RWPE1 (cell line): ENCODE data around the gene RASA3.
"Not testable (repeated sequence)": the region's sequence is repeated elsewhere in the genome, so short reads cannot be mapped to it uniquely, and the experiment has no call there.

ENCODE experiments used
- CTCF ChIA-PET: fragments of 350-600 bp; sonication (Branson Sonifier 250); formaldehyde crosslinking; extraction: SDS; loops from one replicate; lab custom pipeline; 2021; lab: Yijun Ruan, JAX
- POLR2A ChIA-PET: fragments of 400-600 bp; formaldehyde crosslinking; extraction: SDS; loops from one replicate; lab custom pipeline; 2020; ENCODE audit warnings: antibody characterized with exemption; ENCODE audit not compliant: low non-redundant PET; lab: Yijun Ruan, JAX
- DNase-seq: peaks from one replicate; pipeline ENCODE4 v3.0.0; 2012; ENCODE audit warnings: low spot score
- H3K27ac ChIP-seq: fragments of 450-650 bp; 2 replicates; pipeline ENCODE4 v1.5.1; 2017
- TF ChIP-seq, protein P1 (sequence below): fragments of 450-650 bp; conservative IDR thresholded peaks from 2 replicates; pipeline ENCODE4 v1.5.1; 2017; ENCODE audit warnings: low read depth, mild to moderate bottlenecking

The RASA3 gene

DNA sequence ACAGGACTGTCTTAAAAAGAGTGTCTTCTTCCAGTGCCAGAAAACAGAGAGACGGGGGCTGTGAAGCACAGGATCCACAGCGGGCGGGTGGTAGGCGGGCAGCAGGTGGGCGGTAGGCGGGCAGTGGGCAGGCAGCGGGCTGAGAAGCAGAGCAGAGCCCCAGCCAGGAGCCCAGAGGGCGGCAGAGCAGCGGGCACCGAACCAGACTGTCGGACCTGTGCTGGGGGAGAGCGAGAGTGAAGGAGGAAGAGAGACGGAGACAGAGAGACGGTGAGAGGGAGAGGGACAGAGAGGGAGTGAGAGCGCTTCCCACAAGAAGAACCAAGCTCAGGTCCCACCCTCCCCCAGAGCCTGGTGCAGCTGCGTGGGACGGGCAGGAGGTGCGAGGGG lies 30.3 kb downstream of the RASA3 start:
- peak overlapping the region; percentile 62 for H3K27ac ChIP-seq
- CTCF ChIA-PET = no interaction called here
- POLR2A ChIA-PET = no interaction called here
- TF ChIP-seq, protein P1, sequence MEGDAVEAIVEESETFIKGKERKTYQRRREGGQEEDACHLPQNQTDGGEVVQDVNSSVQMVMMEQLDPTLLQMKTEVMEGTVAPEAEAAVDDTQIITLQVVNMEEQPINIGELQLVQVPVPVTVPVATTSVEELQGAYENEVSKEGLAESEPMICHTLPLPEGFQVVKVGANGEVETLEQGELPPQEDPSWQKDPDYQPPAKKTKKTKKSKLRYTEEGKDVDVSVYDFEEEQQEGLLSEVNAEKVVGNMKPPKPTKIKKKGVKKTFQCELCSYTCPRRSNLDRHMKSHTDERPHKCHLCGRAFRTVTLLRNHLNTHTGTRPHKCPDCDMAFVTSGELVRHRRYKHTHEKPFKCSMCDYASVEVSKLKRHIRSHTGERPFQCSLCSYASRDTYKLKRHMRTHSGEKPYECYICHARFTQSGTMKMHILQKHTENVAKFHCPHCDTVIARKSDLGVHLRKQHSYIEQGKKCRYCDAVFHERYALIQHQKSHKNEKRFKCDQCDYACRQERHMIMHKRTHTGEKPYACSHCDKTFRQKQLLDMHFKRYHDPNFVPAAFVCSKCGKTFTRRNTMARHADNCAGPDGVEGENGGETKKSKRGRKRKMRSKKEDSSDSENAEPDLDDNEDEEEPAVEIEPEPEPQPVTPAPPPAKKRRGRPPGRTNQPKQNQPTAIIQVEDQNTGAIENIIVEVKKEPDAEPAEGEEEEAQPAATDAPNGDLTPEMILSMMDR = no peak
- DNase-seq = no peak

- TF ChIP-seq, protein P1 = no peak
- POLR2A ChIA-PET = no interaction called here
- H3K27ac ChIP-seq = peak overlapping the region; percentile 62
- CTCF ChIA-PET = no interaction called here
- DNase-seq = no peak
Measured at GRCh38 chr13:114101358-114102130, 30.9 kb downstream of the RASA3 start.

- ChIA-PET CTCF (no interaction called here), POLR2A (no interaction called here)
- no peak for DNase-seq
- TF ChIP-seq, protein P1 = no peak
- peak overlapping the region; percentile 62 for H3K27ac ChIP-seq
Measured at GRCh38 chr13:114100446-114101357, 31.7 kb downstream of the RASA3 start.

DNA sequence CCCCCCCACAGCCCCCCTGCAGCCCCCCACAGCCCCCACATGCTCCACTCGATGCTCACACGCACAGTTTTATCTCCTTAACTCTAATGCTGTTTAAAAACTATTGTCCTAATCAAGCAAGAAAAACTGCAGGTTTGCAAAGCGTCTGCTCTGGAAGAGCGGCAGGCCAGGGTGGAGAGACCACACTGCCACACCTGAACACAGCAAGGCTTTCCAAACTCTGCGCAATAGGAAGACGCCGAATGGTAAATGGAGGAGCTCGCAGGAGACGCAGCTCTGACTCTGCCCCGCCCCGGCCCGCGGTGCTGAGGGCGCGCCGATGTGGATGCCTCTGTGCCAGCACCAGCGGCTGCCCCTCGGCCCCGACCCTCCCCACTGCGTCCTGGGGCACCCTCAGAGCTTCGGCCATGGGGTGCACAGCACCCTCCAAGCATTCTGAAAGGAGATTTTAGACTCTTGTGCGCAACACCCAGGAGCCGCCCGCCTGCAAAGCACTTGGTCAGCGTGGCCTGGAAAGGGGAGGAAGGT lies 32.4 kb downstream of the RASA3 start:
- no peak for DNase-seq
- POLR2A ChIA-PET = no interaction called here
- CTCF ChIA-PET = interaction anchor here (0.6 kb wide), 1 partner anchor 31 kb away, joined by 3 read pairs; no protein-coding TSS in a partner anchor
- TF ChIP-seq, protein P1 = no peak
- peak overlapping the region; percentile 62 for H3K27ac ChIP-seq

- POLR2A ChIA-PET = no interaction called here
- CTCF ChIA-PET = no interaction called here
- TF ChIP-seq, protein P1 = no peak
- DNase-seq = no peak
- peak overlapping the region; percentile 61 for H3K27ac ChIP-seq
Measured at GRCh38 chr13:114099191-114099590, 33.2 kb downstream of the RASA3 start.

- CTCF ChIA-PET, POLR2A ChIA-PET, DNase-seq: not testable (repeated sequence)
- H3K27ac ChIP-seq = peak overlapping the region; percentile 61
Measured at GRCh38 chr13:114098689-114099056, 33.8 kb downstream of the RASA3 start.
